Mammary epithelial cell (primary cell): ENCODE measurements around the gene JDP2.

Source experiments
- EZH2 ChIP-seq: IDR thresholded peaks from 2 replicates; pipeline ENCODE4 v1.6.1; 2012; ENCODE audit warnings: low read length, inconsistent platforms, borderline replicate concordance
- TF ChIP-seq, protein P1 (sequence below), 2 donors: IDR thresholded peaks in 1 of 2; conservative IDR thresholded peaks in 1 of 2; 2 replicates each; pipeline ENCODE4 v1.5.1; 2011 to 2012; ENCODE audit warnings: inconsistent platforms in 2 of 2, low read length in 2 of 2, mild to moderate bottlenecking in 2 of 2, control low read depth in 1 of 2, low read depth in 1 of 2; ENCODE audit not compliant: insufficient read depth in 1 of 2; ENCODE audit errors: extremely low read depth in 1 of 2

- TF ChIP-seq, protein P1, sequence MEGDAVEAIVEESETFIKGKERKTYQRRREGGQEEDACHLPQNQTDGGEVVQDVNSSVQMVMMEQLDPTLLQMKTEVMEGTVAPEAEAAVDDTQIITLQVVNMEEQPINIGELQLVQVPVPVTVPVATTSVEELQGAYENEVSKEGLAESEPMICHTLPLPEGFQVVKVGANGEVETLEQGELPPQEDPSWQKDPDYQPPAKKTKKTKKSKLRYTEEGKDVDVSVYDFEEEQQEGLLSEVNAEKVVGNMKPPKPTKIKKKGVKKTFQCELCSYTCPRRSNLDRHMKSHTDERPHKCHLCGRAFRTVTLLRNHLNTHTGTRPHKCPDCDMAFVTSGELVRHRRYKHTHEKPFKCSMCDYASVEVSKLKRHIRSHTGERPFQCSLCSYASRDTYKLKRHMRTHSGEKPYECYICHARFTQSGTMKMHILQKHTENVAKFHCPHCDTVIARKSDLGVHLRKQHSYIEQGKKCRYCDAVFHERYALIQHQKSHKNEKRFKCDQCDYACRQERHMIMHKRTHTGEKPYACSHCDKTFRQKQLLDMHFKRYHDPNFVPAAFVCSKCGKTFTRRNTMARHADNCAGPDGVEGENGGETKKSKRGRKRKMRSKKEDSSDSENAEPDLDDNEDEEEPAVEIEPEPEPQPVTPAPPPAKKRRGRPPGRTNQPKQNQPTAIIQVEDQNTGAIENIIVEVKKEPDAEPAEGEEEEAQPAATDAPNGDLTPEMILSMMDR (conservative IDR thresholded peaks at IDR 0.05 in 1 of 2, IDR thresholded peaks at IDR 0.05 in 1 of 2; ENCODE audit: extremely low read depth in 1 of 2, insufficient read depth in 1 of 2, low read depth in 1 of 2, low read length in 2 of 2) = no peak
- no peak for TF ChIP-seq EZH2
Observed at GRCh38 chr14:75401361-75401760, 26.5 kb upstream of the JDP2 start.
